GM21528 (cell line): ENCODE measurements around the gene COL23A1.

Source experiments
- ATAC-seq: cut with Tn5 transposase; IDR thresholded peaks from one replicate; pipeline ENCODE4 v1.9.1; 2021; ENCODE audit warnings: mild to moderate bottlenecking, moderate library complexity; ENCODE audit not compliant: unreplicated experiment, low FRiP score

The COL23A1 gene

GRCh38 chr5:178196986-178197385 is 393.2 kb downstream of the COL23A1 start:
- no peak for ATAC-seq

DNA sequence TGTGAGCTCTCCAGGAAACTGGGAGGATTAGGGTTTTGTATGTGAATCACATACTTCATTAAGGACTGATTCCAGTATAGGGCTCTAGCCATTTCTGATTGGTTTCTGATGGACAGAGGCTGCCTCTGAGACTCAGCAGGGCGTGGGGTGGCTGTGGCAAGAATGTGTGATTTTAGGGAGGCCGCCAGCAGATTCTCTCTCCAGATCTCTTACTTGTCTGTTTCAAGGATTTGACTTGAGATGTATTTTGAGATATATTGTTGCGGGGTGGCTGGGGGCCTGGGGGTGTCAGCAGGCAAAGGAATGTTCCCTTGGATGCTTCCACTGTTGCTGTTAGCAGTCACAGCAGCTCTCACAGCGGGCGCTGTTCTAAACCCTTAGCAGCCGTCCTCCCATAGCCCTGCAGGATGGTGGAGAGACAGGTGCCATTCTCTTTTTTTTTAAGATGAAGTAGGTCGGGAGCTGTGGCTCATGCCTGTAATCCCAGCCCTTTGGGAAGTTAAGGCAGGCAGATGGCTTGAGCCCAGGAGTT is 393.8 kb downstream of the COL23A1 start:
- no peak for ATAC-seq

DNA sequence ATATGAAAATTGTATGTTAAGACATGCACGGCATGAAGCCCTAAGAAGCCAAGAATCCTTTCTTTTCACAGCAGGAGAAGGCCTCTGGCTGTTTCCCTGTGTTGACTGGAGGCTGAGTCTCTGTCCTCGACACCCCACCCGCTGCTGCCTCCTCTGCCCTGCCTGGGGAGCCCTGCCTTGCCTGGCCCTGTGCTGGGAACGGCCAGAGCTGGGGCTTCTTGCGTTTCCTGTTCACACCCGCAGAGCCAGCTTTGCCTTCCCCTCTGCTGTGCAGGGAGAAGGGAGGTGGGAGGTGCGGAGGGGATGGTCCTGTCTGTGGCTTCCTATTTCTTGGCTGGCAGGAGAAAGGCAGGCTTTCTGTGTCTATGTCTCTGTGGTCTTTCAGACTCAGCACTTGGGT is 396.2 kb downstream of the COL23A1 start:
- ATAC-seq: no peak

DNA sequence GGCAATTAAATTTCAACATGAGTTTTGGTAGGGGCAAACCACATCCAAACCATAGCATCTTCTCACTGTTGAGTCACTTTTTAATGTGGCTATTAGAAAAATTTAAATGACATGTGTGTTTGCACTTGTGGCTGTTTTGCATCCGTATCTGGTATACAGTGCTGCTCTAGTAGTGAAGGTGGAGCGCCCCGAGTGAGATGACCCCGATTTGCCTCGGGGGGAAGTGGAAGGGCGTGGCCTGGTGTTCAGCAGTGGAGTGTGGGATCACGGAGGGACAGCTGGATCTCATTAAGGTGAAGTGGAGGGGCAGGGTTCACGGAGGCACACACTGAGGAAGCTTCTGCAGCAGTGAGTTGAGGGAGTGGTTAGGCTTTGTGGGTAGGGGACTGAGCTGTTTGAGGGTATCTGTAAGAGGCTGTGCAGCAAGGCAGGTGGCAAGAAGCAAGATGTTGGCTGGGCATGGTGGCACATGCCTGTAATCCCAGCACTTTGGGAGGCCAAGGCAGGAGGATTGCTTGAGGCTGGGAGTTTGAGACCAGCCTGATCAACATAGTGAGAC is 396.9 kb downstream of the COL23A1 start:
- no peak for ATAC-seq

DNA sequence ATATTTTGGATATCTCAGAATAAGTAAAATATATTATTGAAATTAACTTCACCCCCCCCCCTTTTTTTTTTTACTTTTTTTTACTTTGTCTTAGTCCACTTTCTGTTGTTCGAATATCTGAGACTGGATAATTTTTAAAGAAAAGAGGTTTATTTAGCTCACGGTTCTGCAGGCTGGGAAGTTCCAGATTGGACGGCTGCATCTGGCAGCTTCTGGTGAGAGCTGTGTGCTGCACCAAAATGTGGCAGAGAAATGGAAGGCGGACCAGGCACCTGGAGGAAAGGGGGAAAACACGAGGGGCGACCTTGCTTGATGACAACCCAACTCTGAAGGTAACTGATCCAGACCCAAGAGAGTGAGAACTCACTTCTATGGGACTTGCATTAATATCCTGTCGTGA is 397.4 kb downstream of the COL23A1 start:
- no peak for ATAC-seq

DNA sequence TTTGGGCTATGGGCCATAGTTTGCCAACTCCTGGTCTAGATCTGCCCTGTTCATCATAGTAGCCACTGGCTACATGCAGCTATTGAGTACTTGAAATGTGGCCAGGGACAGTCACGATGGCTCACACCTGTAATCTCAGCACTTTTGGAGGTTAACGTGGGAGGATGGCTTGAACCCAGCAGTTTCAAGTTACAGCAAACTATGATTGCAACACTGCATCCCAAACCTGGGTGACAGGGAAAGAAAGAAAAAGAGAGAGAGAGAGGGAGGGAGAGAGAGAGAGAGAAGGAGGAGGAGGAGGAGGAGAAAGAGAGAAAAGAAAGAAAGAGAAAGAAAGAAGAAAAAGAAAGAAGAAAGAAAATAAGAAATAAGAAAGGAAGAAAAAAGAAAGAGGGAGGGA is 397.9 kb downstream of the COL23A1 start:
- ATAC-seq: no peak

DNA sequence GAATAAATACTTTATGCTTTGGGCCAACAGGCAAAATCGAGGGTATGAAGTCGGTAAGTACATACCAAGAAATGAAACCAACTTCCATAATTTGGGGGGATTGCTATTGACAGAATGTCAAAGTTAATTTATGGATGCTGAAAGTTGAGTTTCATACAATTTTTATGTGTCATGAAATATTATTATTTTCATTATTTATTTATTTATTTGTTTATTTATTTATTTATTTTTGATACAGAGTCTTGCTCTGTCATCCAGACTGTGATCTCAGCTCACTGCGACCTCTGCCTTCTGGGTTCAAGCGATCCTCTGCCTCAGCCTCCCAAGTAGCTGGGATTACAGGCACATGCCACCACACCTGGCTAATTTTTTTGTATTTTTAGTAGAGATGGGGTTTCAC is 398.5 kb downstream of the COL23A1 start:
- no peak for ATAC-seq

DNA sequence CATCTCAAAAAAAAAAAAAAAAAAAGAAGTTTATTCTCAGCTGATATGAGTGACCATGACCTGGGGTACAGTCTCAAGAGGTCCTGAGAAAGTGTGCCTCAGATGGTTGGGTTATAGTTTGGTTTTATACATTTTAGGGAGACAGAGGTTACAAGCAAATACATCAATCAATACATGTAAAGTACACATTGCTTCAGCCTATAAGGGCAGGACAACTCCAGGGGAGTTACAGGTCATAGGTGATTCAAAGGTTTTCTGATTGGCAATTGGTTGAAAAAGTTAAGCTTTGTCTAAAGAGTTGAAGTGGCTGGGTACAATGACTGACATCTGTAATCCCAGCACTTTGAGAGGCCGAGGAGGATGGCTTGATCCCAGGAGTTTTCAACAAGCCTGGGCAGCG is 400.8 kb downstream of the COL23A1 start:
- ATAC-seq: no peak
